Esophagus mucosa (tissue), 1 donor: ENCODE measurements around the gene GXYLT2. TPM values are rescaled to one million over a fixed set of nuclear protein-coding genes. Genes with fewer than 3 reads are reported as not detected.
"Not testable (repeated sequence)": the region's sequence is repeated elsewhere in the genome, so short reads cannot be mapped to it uniquely, and the experiment has no call there.

Experiments used
- ATAC-seq: fragments of 200-7000 bp; cut with Tn5 transposase; one replicate; pipeline ENCODE4 v1.9.1; 2020
- total RNA-seq: library from RNA; stranded (reverse); gene quantifications from one replicate; pipeline ENCODE4 v1.2.4, GENCODE V29; 2023
- donor health status: DM: yes; HTN: yes; CAD: no.

The GXYLT2 gene
- total RNA-seq, 1 donor from 2014 or later: 2.2 TPM

DNA sequence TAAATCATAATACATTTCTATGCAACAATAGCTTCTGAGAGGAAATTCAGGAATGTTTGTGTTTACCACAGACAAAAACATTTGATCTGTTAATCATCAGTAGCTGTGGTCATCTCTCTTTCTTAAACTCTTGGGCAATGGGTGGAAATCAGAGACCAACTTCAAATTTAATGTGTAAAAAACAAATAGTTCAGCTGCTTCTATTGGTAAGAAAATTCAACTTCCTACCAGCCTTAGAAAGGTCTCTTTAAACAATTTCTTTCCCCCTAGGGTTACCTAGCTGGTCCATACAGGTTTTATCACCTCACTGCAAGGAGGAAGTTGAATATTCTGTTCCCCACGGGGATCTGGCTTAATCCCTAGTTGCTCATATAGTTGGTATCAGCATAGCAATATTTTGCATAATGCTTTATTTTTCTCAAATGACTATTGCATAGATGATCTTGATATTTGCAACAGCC lies 88.5 kb downstream of the GXYLT2 start:
- peak; percentile 54 for ATAC-seq

DNA sequence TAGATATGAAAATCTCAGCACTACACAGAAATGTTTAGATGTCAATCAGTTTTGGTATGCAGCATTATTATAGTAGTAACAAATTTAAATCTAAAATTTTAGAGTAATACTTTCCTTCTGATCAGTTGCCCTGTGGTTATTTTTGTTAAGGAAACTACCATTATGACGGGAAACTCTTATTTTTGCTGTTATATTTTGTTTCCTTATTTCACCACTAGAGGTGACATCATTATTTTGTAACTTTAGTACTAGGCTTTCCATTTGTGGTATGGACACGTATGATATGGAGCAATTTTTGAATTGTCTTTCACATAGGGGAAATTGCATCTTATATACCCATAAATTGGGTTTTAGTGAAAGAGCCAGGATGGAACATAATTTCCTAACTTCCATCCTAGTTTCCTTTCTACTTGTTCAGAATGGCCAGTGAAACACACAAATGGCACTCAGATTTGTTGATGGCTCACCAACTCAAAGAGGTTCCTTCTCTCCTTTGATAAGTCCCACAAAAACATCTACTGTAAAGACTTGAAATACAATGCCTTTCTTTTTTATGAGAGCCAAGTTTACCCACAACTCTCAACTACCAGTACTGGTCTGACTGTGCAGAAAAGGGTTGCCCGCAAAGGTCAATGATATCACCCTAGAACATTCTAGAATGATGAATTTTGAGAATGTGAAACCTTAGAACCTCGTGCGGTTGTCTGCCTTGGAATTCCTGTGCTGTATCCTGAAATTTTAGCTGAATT lies 89.4 kb downstream of the GXYLT2 start:
- no peak for ATAC-seq

DNA sequence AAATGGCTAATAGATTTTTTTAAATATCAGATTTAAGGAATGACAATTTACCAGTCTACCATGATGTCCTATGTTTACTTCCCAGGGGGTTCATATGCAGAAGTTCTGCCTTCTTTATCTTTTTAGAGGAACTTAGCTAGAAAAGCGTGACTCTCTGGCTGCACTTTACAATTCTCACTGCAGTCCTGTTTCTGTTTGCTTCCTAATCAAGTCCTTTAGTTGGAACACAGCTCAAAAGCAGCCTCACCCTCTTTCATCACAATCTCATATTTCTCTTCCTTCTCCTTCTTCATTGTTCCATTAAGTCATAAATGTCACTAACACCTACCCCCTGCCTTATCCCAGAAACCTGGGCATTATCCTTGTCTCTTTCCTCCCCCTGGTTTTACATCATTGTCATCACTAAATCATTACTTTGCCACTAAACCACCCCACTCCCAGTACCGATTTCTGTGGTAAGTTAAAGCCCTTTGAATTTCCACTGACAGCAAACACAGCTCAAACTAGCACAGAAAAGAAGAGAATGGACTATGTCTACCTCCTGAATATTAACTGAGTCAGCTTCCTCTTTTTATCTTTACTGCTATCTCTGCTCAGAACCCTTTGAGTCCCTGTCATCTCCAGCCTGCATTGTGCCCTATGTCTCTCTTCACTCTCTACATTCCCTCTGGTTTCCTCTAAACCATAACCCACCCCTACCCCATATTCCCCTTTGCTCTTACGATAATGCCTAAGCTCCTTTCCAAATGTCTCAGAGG lies 94.9 kb downstream of the GXYLT2 start:
- ATAC-seq: no peak

DNA sequence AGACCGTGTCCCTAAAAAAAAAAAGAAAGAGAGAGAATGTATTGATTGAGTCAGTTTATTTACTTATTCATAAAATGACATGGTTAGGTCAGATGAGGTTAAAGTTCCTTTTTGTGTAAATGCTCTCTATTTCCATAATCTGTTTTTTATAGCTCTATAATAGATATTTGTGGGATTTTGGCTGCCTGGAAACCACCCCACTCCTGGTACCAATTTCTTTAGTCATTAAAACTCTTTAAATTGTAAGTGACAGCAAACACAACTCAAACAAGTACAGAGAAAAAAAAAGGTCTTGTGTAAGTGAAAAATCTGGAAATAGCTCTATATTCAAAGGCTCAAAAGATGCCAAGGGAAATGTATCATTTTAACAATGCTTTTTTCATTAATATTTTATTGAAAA lies 97.7 kb downstream of the GXYLT2 start:
- no peak for ATAC-seq

DNA sequence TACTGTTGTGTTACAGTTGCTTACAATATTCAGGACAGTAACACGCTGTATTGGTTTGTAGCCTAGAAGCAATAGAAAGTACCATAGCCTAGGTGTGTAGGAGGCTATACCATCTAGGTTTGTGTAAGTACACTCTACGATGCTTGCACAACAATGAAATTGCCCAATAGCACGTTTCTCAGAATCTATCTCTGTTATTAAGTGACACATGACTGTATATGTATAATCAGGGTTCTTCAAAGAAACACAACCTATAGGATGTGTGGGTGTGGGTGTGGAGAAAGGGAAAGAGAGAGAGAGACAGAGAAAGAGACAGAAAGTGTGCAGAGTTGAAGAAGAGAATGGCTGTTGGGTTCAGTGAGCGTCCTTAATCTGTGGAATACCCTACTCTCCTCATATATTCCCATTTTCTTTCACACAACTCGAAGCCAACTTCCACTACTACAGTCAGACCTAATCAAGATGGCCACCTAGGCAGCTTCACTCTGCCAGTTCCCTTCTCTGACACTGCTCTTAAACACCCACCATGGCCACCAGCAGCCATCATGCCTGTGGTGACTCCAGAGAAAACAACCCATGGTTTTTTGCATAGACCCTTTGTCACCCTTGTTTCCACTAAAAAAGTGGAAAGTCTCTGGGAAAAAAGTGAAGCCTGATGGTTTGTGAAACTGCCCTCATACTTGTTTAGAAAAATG lies 103.0 kb downstream of the GXYLT2 start:
- peak; percentile 54 for ATAC-seq

DNA sequence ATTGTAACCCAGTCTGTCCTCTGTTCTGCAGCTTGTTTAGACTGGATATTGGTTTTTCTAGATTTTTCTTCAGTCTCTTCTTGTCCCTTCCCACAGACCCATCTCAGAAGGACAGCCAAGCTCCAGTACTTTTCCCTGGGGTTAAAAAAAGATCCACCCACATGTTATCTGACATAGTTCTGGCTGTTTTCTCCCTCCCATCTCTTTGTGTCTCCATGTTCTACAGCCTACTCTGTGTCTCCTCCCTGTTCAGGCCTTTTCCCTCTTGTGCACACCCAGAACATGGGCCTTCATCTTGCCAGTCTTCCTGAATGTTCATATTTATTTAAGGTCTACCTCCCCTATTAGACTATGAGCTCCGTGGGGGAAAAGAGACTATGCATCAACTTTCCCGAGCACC lies 103.7 kb downstream of the GXYLT2 start:
- no peak for ATAC-seq

DNA sequence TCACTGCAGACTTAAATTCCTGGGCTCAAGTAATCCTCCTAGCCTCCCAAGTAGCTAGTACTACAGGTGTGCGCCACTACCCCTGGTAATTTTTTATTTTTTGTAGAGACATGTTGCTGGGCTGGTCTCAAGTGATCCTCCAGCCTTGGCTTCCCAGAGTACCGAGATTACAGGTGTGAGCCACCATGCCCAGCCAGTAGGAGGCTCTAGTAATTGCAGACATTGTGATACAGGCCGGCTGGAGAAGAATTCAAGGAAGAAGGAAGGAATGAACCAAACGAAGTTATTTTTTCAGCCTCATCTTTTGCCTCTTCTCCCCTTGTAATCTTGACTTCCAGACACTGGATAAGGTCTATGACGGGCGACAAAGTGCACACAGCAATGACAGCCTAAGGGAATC lies 105.5 kb downstream of the GXYLT2 start:
- no peak for ATAC-seq

DNA sequence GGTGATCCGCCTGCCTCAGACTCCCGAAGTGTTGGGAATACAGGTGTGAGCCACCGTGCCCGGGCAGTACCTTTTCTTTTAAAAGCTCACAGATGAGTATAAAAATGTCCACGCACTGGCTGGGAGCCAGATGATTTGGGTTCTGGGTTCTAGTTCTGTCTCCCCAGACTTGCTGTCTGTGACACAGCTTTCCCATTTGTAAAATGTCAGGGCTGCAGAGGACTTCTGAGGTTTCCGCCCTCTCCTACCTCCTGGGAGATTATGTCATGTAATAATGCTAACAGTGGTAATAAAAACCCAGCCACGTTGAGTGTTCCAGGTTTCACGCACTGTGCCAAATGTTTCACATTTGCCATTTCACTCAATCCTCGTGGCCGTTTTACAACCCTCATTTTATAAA lies 107.5 kb downstream of the GXYLT2 start:
- no peak for ATAC-seq

DNA sequence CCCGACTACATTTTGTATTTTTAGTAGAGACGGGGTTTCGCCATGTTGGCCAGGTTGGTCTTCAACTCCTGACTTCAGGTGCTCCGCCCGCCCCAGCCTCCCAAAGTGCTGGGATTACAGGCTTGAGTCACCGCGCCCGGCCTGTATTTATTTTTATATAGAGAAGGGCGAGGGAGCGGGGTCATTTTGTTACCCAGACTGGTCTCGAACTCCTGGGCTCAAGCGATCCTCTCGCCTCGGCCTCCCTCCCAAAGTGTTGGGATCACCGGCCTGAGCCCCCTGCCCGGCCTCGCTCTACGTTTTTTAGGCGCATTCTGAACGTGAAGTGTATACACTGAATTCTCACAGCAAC lies 108.3 kb downstream of the GXYLT2 start:
- no peak for ATAC-seq

DNA sequence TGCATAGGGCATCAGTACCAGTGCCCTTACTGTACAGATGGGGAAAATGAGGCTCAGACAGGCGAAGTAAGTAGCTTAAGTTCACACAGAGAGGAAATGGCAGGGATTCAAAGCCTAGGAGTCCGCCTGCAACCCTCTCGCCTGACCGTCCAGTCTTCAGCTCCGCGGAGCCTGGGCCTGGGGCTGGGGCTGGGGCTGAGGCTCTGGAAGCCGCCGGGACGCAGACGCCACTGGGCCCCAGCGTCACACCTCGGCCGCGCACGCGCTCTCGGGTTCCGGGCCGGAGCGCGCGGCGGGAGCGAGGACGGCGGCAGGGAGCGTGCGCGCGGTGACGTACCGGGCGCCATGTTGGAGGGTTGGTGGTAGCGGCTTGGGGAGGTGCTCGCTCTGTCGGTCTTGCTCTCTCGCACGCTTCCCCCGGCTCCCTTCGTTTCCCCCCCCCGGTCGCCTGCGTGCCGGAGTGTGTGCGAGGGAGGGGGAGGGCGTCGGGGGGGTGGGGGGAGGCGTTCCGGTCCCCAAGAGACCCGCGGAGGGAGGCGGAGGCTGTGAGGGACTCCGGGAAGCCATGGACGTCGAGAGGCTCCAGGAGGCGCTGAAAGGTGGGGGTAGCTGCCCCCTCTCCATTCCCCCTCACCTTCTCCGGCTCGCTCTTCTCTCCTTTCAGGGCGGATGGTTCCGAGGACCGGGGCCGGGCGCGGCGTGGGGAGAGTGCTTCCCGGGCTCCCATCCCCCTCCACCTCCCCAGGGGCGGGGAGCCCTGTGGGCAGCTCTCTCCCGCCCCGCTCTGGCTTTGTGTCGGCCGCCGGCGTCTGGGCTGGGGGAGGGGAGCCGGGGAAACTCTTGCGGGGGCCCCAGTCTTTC lies 108.9 kb downstream of the GXYLT2 start, which contains the start of gene PPP4R2:
Gene PPP4R2 (plus strand): TSS at position 339 of the 861 bp plus-strand sequence. CDS start 227 bp downstream, at position 566.
- ATAC-seq: peak; percentile 99

DNA sequence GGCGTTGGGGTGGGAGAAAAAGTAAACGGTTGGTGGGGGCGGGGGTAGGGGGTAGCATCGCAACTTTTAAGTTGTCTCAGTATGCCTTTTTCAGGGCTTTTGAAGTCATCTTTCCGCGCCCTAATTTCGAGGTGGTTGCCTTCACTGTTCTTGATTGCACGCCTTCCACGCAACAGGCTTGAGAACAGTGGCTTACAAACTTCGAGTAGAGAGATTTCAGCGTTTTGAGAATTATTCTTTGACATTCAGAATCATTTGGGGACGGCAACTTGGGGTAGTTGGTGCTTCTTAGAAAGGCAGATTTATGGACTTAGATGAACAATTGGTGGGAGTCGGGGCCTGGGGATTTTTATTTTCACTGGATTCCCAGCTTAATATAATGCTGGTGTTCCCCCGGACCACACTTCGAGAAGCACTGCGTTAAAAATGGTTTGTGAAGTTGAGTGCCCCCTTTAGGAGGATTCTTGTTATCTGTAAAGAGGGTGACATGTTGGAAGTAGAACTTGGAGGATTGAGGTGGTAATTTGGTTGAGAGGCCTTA lies 109.6 kb downstream of the GXYLT2 start:
- no peak for ATAC-seq

DNA sequence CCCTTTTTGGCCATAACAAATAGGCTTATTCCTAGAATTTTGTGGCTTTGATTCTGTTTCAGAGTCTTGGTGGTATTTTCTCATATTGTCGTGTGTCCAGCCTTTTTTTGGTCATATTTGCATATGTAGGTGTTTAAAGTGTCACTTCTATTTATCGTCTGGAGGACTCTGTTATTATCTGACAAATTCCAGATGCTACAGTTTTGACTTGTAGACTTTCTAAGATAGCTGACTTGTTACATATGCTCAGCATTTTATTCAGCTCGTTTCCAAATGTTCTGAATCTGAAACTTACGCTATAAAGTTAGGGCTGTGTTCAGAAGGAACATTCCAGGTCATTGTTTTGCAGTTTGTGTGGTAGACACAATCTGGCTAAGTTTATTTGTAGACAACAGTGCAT lies 110.6 kb downstream of the GXYLT2 start:
- no peak for ATAC-seq

DNA sequence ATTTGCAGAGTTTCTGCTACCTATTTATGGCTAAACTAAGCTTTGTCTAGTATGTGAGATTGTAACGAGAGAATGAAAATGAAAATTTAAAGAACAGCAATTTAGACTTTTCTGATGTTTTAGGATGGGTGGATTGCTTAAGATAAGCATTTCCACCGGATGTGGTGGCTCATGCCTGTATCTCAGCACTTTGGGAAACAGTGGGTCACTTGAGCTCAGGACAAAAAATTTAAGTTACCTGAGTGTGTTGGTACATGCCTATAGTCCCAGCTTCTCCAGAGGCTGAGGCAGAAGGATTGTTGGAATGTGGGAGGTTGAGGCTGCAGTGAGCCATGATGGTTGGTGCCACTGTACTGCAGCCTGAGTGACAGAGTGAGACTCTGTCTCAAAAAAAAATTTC lies 112.1 kb downstream of the GXYLT2 start:
- ATAC-seq: no peak

DNA sequence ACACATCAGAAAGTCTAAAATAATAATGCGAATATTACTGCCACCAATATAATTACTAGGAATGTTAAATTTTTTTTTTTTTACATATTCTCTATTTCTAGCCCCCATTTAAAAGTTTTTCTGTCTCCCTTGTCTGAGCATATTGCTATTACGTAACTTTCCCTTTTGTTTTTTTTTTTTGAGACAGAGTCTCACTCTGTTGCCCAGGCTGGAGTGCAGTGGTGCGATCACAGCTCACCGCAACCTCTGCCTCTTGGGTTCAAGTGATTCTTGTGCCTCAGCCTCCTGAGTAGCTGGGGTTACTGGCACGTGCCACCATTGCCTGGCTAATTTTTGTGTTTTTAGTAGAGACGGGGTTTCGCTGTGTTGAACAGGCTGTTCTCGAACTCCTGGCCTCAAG lies 115.2 kb downstream of the GXYLT2 start:
- ATAC-seq: not testable (repeated sequence)

DNA sequence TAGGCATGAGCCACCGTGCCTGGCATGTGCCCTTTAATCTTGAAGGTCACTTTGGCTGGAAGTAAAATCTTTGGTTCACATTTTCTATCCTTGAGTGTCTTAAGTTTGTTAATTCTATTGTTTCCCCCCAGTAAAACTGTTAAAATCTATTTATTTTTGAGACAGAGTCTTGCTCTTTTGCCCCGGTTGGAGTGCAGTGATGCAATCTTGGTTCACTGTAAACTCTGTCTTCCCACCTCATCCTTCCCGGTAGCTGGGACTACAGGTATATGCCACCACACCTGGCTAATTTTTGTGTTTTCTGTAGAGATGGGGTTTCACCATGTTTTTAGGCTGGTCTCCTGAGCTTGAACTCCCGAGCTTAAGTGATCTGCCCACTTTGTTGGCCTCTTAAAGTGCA lies 116.5 kb downstream of the GXYLT2 start:
- no peak for ATAC-seq

DNA sequence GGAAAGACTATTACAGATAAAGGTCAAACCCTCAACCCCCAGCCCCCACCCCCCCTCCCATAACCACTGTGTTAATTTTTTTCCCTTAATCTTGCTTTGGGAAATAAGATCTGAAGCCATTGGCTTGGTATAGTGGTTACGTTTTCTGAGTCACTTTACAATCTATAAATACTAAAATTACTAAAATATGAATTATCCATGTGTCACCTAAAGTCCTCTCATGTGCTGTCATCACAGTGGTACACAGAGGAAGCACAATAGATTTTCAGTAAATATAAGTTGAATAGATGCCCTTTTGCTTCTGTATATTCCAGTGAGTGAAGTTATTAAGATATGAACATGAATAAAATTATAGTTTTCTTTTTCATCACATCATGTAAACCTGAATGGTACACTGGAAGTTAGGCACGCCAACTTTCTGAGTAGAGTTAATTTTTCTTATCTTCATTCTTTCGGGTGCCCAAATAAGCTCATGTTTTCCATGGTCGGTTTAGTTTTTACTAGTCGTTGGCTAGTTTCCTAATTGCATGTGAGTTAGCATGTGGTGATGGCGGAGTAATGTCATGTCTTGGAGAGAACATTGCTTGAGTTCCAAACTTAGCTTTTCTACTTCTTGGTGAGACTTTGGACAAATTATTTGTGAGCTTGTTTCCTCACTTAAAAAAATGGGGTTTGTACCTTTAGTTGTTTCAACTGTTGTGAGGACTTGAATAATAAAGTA lies 120.3 kb downstream of the GXYLT2 start:
- ATAC-seq: no peak

DNA sequence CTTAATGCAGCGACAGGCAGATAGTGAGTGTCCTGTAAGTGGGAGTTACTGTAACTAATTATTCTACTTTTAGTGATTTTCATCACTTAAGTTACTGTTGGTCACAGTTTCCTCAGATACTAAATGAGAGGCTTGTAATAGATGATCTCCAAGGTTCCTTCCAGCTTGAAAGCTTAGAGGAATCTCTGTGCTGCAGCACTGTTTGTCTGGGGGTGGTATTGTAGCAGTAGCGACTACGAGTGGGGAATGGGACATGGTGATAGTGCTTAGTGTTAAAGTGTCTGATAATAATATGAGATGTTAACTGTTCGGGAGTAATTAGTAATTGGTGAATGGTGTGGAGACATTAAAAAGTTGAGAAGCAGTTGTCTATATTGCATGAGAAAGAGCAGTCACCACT lies 121.2 kb downstream of the GXYLT2 start:
- ATAC-seq: no peak

DNA sequence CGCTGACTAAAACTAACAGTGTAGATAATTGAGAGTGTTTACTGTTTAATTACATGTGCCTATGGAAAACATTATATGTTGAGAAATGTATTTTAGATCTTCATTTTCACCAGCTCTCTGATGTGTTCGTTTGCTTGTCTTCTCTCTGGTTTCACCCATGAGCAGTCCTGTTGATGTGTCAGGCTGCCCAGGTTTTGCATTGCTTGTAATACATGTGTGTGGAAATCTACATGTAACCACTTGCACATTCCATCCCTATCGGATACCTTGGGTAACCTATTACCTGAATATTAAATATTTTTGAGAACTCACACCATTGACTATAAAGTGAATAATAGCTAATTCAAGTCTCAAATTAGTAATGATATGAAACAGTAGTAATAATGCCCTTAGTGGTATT lies 121.9 kb downstream of the GXYLT2 start:
- ATAC-seq: peak; percentile 43

DNA sequence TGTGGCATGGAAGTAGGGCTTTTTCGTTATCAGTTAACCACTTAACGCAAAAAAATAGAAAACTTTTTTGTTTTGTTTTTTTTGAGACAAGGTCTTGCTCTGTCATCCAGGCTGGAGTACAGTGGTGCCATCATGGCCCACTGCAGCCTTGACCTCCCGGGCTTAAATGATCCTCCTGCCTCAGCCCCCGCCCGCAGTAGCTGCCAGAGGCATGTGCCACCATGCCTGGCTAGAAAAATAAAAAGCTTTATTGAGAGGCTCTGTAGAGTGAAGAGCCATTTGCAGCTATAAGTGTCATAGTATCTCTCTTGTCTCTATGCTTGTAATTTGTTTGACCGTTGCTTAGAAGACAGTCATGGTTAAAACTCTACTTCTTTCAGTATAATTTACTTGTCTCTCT lies 122.3 kb downstream of the GXYLT2 start:
- no peak for ATAC-seq

DNA sequence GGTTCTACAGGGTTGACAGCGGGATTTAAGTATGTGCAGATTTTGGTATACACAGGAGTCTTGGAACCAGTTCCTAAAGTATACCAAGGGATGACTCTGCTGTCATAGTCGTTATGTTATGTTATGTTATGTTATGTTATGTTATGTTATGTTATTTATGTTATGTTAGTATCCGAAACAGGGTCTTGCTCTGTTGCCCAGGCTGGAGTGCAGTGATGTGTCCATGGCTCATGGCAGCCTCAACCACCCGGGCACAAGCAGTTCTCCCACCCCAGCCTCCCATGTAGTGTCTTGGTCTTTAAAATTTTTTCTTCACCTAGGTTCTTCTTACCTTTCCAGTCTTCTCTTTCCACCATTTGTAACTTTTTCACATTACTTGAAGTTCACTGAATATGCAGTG lies 130.5 kb downstream of the GXYLT2 start:
- ATAC-seq: no peak

DNA sequence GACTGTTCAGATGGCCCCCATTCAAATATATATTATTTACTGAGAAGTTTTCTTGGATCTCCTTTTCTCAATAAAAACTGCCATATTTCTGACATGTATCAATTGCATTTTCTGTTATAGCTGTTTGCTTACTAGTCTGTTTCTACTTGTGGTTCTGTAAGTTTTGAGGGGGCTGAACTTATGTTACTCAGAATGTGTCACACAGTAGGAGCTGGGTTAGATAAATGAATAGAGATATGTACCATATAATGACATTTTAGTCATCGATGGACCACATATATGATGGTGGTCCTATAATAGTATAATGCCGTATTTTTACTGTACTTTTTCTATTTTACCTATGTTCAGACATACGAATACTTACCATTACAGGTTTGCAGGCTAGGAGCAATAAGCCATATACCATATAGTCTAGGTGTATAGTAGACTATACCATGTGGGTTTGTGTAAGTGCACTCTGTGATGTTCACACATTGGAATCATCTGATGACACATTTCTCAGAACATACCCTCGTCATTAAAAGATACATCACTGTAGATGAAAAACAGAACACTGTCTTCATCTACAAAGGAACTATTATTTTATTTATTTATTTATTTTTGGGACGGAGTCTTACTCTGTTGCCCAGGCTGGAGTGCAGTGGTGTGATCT lies 131.1 kb downstream of the GXYLT2 start:
- ATAC-seq: no peak
